Panc1 (cell line): ENCODE results near the gene MRPL20.
"Not testable (repeated sequence)": the region's sequence is repeated elsewhere in the genome, so short reads cannot be mapped to it uniquely, and the experiment has no call there.

ENCODE experiments used
- CTCF ChIP-seq: fragments of 450-650 bp; IDR thresholded peaks from 2 replicates; pipeline ENCODE4 v1.5.1; 2017; ENCODE audit warnings: mild to moderate bottlenecking
- POLR2AphosphoS5 ChIP-seq: IDR thresholded peaks from 2 replicates; pipeline ENCODE4 v1.6.1; 2012; ENCODE audit warnings: mild to moderate bottlenecking, low read depth, low read length, moderate library complexity

GRCh38 chr1:1402901-1403392 lies 4.1 kb downstream of the MRPL20 start:
- not testable (repeated sequence) for TF ChIP-seq CTCF, POLR2AphosphoS5
